Adrenal gland (tissue), 12 donors: ENCODE measurements around the gene FSTL5. TPM values are rescaled to one million over a fixed set of nuclear protein-coding genes. Genes with fewer than 3 reads are reported as not detected.

Experiments used
- DNase-seq, 7 donors: peaks; one replicate each; pipeline ENCODE4 v3.0.0-alpha.2; 2019 to 2020
- H3K27ac ChIP-seq, 5 donors: fragments of 200-600 bp; sonication (generic) in 4 of 5; 1 replicate in 3 of 5; 2 replicates in 2 of 5; pipeline versions ENCODE4 v1.5.1 to v1.8.0; 2016 to 2020; ENCODE audit warnings: mild to moderate bottlenecking in 1 of 5
- H3K27me3 ChIP-seq: fragments of 200-600 bp; 2 replicates; pipeline ENCODE4 v1.8.0; 2021
- H3K36me3 ChIP-seq, 2 donors: fragments of 200-600 bp; replicated peaks in 1 of 2; 1 replicate in 1 of 2; 2 replicates in 1 of 2; pipeline versions ENCODE4 v1.5.1 to v1.8.0; 2018 to 2022
- H3K4me1 ChIP-seq, 2 donors: fragments of 200-600 bp; replicated peaks in 1 of 2; 1 replicate in 1 of 2; 2 replicates in 1 of 2; pipeline versions ENCODE4 v1.5.1 to v1.8.0; 2018 to 2021
- H3K4me3 ChIP-seq, 4 donors: fragments of 200-600 bp; sonication (generic) in 3 of 4; one replicate each; pipeline ENCODE4 v1.5.1; 2016 to 2018
- H3K9me3 ChIP-seq, 3 donors: fragments of 200-600 bp; sonication (generic) in 1 of 3; replicated peaks in 1 of 3; 1 replicate in 2 of 3; 2 replicates in 1 of 3; pipeline versions ENCODE4 v1.5.1 to v1.8.0; 2016 to 2021
- POLR2A ChIP-seq, 2 donors: fragments of 450-650 bp; IDR thresholded peaks; one replicate each; pipeline ENCODE4 v1.6.1; 2017; ENCODE audit warnings: antibody characterized with exemption in 2 of 2, mild to moderate bottlenecking in 2 of 2, moderate library complexity in 1 of 2
- WGBS, 4 donors: extraction: QIAGEN DNeasy Blood & Tissue Kit in 2 of 4; methylation state at CpG; one replicate each; pipeline versions ENCODE4 v1.1.5 to v1.1.7; 2013 to 2017; 5-methylcytosine and 5-hydroxymethylcytosine counted together
- intact Hi-C, 2 donors: fragments of 100-400 bp; cut with DNase I; formaldehyde crosslinking; loops; one replicate each; pipeline versions ENCODE4 v1.14.1 to v1.15.0; 2022 to 2023
- polyA plus RNA-seq, 3 donors: library from polyadenylated mRNA; stranded (reverse); fragments of 200-250 nt in 2 of 3; fragments of 350-450 nt in 1 of 3; fragmentation: Illumina TruSeq in 1 of 3; extraction: RNeasy Lipid Tissue Mini Kit (QIAGEN cat#74804) in 1 of 3; gene quantifications; one replicate each; pipeline ENCODE4 v1.2.3, GENCODE V29; 2013 to 2014
- total RNA-seq, 9 donors: library from RNA; depleted of rRNA in 4 of 9; stranded (reverse); fragments of >200 nt in 4 of 9; fragments of 120-200 nt in 1 of 9; fragmentation: NEBNext Ultra II Directional in 1 of 9; extraction: Animal tissue kit (Norgen Biotek cat#: 25700) in 1 of 9; gene quantifications; one replicate each; pipeline versions ENCODE4 v1.1.0 to v1.2.4, GENCODE V29; 2013 to 2023
- TF ChIP-seq, protein P1 (sequence below), 6 experiments: fragments of 450-650 bp in 4 of 6; fragments of 200-600 bp in 2 of 6; sonication (generic) in 1 of 6; IDR thresholded peaks; 1 replicate in 5 of 6; 2 replicates in 1 of 6; pipeline versions ENCODE4 v1.5.1 to v1.8.0; 2016 to 2021; ENCODE audit warnings: antibody characterized with exemption in 6 of 6, mild to moderate bottlenecking in 2 of 6, moderate library complexity in 1 of 6
- donor health status: healthy with polysubstance abuse.
- donor health status: Bipolar disorder and iron deficiency.
- donor health status: DM: yes; HTN: yes; CAD: no.
- donor health status: DM: no; HTN: no; CAD: no.
- donor health status: DM: no; HTN: no; CAD: no.
- donor health status: DM: yes; HTN: yes; CAD: no.

The FSTL5 gene
- total and polyA plus RNA-seq, 12 donors: 0.10 to 7.7 (median 0.64) TPM; not detected in 3

DNA sequence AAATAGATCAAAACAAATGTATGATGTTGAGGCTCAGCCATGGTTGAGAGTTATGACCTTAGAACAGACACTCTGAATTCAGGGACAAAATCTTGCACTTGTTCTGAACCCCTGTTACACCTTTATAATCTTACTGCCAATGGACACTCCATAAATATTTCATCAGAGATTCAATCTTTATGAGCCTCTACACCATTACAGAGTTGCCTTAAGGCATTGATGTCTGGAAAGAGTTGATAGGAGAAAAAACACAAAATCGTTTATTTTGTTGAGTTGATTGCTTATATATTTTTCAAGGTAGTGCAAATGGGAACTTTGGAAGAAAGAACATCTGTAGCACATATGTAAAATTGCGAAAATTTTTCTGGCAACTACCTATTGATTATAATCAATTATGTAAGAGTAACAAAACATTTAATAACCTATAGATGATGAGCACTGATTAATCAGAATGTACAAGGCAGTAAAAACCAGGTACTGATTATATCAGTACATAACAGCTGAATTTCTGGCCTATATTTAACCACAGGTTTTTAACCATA is 568.5 kb downstream of the FSTL5 start:
- intact Hi-C loops: no loop called here
- DNase-seq: no peak
- no peaks in the 10 kb centered on the region for H3K27me3 ChIP-seq
- TF ChIP-seq, protein P1, sequence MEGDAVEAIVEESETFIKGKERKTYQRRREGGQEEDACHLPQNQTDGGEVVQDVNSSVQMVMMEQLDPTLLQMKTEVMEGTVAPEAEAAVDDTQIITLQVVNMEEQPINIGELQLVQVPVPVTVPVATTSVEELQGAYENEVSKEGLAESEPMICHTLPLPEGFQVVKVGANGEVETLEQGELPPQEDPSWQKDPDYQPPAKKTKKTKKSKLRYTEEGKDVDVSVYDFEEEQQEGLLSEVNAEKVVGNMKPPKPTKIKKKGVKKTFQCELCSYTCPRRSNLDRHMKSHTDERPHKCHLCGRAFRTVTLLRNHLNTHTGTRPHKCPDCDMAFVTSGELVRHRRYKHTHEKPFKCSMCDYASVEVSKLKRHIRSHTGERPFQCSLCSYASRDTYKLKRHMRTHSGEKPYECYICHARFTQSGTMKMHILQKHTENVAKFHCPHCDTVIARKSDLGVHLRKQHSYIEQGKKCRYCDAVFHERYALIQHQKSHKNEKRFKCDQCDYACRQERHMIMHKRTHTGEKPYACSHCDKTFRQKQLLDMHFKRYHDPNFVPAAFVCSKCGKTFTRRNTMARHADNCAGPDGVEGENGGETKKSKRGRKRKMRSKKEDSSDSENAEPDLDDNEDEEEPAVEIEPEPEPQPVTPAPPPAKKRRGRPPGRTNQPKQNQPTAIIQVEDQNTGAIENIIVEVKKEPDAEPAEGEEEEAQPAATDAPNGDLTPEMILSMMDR (IDR thresholded peaks at IDR 0.05): no peak
- TF ChIP-seq POLR2A (IDR thresholded peaks at IDR 0.05): no peak
- WGBS, 4 donors: 65 to 78% (median 75%) methylated on average over 2 of the region's 2 CpGs
- no peaks in the 10 kb centered on the region for H3K9me3 ChIP-seq
- H3K4me1 ChIP-seq: no peaks in the 10 kb centered on the region
- H3K4me3 ChIP-seq: no peak overlapping the region
- no peak overlapping the region for H3K27ac ChIP-seq
- no peaks in the 10 kb centered on the region for H3K36me3 ChIP-seq

DNA sequence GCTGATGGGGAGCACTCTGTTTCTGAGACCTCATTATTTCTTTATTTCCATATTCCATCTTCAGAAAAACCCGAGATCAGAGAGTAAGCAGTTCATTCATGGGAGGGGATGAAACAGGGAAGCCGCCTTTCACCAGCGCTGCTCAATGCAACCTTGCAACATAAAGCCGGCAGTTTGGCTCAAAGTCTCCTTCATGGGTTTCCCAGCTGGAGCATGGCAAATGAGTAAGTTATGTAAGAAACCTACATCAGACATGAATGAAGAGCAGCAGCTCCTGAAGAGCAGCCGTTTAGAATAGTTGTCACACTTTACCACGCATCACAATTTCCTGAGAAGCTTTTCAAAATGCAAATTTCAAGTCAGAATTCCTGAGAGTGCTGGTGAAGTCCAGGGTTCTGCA is 578.8 kb downstream of the FSTL5 start:
- intact Hi-C loops: no loop called here
- no peak overlapping the region for H3K27ac ChIP-seq
- no peak for DNase-seq
- H3K27me3 ChIP-seq: no peaks in the 10 kb centered on the region
- no peaks in the 10 kb centered on the region for H3K36me3 ChIP-seq
- no peak for TF ChIP-seq POLR2A (IDR thresholded peaks at IDR 0.05)
- TF ChIP-seq, protein P1 (IDR thresholded peaks at IDR 0.05): no peak
- no peaks in the 10 kb centered on the region for H3K4me1 ChIP-seq
- H3K4me3 ChIP-seq: no peak overlapping the region
- peaks cover 0 to 7% (median 0%) of the 10 kb centered on the region in 3 donors for H3K9me3 ChIP-seq
- WGBS, 4 donors: 77 to 79% (median 78%) methylated on average over 6 of the region's 6 CpGs

DNA sequence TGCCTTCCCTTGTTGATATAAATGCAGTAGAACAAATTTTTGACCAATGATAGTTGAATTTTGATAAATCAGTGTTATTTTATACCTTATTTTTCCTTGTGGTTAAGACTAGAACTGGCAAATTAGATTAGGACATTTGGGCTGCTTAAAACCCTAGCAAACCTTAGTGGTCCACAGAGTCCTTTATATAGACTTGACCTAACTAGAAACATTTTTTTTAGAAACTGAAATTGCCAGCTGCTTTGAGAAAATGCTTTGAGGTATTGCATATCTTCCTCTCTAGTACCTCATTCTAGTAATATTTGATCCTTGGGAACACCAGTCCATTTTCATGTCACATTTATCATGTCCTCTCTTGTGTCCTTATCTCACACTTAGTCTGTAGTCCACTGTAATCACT is 580.3 kb downstream of the FSTL5 start:
- H3K27ac ChIP-seq: no peak overlapping the region
- DNase-seq: no peak
- intact Hi-C loops: no loop called here
- TF ChIP-seq POLR2A (IDR thresholded peaks at IDR 0.05): no peak
- TF ChIP-seq, protein P1 (IDR thresholded peaks at IDR 0.05): no peak
- H3K27me3 ChIP-seq: no peaks in the 10 kb centered on the region
- H3K36me3 ChIP-seq: no peaks in the 10 kb centered on the region
- peaks cover 0 to 11% (median 0%) of the 10 kb centered on the region in 3 donors for H3K9me3 ChIP-seq
- no peak overlapping the region for H3K4me3 ChIP-seq
- H3K4me1 ChIP-seq: no peaks in the 10 kb centered on the region

DNA sequence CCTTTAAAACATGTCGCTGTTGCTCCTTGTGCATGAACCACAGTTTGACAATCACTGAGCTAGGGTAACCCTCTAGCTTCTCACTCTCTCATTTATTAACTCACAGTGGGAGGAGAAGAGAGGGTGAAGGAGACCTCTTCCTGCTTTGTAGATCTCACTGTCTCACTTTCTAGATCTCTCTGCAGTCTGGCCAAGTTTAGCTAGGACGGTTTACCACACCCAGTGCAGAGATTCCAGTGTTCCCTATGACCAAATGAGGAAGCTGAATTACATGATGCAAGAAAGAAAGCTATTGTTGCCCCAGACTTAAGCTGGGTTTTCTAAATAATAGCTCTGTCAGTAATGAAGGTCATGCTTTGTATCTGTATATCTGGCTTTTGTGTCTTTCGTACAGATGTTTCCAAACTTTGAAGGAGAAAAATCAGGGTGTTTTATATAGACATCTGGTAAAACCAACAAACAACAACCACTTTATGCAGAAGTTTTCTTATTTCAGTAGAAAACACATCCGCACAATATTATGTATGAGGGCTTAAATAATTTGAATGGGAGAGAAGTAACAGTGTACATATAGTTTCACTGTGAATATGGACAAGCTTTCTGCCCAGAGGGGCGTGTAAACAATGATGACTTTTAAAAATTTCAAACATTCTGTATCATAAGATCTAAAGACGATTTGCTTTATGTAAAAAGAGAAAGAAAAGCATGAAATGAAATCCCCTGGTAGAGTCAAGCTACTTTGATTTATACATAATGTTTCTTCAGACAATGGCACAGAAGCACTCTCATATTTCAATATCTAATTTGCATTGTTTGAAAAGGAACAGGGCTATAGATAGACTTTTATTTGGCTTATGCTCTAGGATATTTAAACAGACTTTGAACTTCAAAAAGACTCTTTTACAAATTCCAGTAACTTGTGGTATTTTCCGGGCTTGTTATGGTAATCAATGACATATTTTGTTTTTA is 582.3 kb downstream of the FSTL5 start:
- peaks cover 0 to 12% (median 0%) of the 10 kb centered on the region in 3 donors for H3K9me3 ChIP-seq
- H3K27ac ChIP-seq: no peak overlapping the region
- peak in 1 of 7 donors; percentile 18 for DNase-seq
- no peaks in the 10 kb centered on the region for H3K27me3 ChIP-seq
- 70 to 77% (median 73%) methylated on average over 7 of the region's 7 CpGs for WGBS, 4 donors
- H3K4me1 ChIP-seq: no peaks in the 10 kb centered on the region
- H3K36me3 ChIP-seq: no peaks in the 10 kb centered on the region
- TF ChIP-seq, protein P1 (IDR thresholded peaks at IDR 0.05): no peak
- TF ChIP-seq POLR2A (IDR thresholded peaks at IDR 0.05): no peak
- intact Hi-C loops: no loop called here
- H3K4me3 ChIP-seq: no peak overlapping the region
